ENCODE data around the gene HIGD1A.

The HIGD1A gene

DNA sequence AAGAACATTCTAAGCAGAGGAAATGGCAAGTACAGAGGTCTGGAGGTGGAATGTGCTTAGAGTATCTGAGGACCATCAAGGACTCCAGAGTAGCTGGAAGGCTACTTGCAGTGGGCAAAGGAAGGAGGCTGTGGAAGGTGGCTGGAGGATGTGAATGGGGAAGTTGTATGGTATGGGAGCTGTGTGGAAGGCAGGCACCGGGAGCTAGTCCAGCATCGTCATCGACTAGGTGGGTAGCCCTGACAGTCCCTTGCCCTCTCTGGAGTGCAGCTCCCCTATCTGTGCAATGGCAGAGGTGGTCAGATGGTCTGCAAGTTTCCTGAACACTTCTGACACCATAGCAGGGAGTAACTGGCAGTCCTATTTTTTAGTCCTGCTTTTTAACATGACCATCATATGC is 50.5 kb downstream of the HIGD1A start:
- DNase-seq, result no peak

DNA sequence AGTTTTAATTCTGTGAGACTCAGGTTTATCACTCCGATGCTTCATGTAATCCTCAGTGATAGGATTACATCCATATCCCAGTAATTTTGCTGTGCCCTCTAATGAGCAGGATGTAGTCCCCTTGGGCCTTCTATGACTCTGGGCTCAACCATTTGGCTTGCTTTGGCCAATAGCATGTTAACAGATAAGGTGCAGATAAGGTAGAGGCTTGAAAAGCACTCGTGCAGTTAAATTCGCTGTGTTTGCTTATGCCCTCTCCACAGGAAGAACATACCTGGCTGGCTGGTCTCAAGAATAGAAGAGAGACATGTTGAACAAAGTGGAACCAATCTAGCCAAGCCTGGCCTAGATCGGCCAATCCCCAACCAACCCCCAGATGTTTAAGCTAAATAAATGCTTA is 51.3 kb downstream of the HIGD1A start:
- no peak for DNase-seq

- no peak for DNase-seq
These were observed 51.8 kb downstream of the HIGD1A start for GRCh38 chr3:42752441-42752840.

- no peak for DNase-seq
These were observed 52.7 kb downstream of the HIGD1A start for GRCh38 chr3:42751609-42752008.

DNA sequence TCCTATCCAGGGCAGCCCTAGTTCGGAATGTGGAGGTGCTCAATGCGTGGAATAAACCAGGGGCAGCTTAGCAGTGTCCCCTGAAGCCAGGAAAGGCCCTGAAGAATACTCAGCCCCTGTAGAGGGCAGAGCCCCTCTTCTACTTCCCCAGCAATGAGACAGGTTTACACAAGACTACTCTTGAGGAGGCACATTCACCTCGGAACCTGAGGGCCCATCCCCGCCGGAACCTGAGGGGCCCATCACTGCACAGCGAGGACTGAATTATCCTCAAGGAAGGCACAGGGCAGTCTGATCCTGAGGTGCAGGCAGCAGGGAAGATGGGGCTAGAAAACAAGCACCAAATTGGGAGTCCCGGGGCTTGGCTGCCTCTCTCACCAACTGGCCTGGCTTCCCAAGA is 53.5 kb downstream of the HIGD1A start:
- no peak for DNase-seq

DNA sequence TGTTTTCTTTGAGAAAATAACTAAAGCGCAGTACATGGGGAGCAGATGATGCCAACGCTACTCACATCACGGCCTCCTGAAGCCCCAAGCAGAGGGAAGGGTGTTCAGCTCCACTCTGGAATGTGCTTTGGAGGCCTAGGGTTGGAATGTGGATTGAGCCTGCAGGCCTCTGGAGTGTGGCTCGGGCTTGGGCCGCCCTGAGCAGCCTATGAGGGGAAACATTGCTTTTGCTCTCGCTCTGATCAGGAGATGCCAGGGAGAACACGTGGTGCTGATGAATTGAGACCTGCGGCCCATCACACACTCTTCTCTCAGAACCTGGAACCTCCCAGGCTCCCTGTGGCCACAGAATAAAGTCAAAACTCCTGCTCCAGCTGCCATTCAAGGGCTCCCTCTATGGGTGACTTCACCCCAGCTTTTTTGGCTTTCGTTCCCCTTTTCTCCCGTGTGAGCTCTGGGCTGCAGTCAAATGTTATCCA is 54.5 kb downstream of the HIGD1A start:
- DNase-seq, result no peak

DNA sequence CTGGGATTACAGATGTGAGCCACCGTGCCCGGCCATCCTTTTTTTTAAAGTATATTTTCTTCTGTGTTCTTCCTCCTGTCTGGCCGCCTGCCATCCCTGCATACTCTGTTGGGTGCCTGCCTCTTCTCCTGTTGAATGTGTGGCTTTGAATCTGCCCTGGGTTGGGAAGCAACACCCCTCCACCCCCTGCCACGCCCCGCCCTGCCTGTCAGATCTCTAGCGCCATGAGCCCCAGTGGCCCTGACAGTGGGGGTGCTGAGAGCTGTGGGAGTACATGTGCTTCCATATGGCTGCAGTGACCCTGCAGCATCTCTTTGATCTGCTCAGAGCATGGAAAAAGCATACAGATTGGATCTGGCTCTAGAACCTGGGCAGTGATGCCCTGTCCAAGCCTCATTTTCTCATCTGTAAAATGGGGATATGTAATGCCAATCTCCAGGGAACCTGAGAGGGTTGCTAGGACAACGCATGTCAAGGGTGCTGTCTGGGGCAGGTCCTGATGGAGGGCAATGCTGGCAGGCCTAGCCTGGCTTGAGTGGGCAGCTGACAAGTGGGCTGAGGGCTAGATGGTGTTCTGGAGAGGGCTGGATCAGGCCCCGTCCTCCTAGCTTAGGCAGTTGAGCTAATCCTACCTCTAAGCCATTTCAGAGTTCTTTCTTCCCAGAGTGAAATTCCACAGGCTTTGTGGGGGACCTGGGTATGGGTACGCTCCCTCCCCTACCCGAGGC is 55.1 kb downstream of the HIGD1A start:
- no peak for DNase-seq

- DNase-seq, result no peak
These were observed 56.7 kb downstream of the HIGD1A start for GRCh38 chr3:42747581-42747980.

- no peak for DNase-seq
These were observed 57.5 kb downstream of the HIGD1A start for GRCh38 chr3:42746455-42747450.

DNA sequence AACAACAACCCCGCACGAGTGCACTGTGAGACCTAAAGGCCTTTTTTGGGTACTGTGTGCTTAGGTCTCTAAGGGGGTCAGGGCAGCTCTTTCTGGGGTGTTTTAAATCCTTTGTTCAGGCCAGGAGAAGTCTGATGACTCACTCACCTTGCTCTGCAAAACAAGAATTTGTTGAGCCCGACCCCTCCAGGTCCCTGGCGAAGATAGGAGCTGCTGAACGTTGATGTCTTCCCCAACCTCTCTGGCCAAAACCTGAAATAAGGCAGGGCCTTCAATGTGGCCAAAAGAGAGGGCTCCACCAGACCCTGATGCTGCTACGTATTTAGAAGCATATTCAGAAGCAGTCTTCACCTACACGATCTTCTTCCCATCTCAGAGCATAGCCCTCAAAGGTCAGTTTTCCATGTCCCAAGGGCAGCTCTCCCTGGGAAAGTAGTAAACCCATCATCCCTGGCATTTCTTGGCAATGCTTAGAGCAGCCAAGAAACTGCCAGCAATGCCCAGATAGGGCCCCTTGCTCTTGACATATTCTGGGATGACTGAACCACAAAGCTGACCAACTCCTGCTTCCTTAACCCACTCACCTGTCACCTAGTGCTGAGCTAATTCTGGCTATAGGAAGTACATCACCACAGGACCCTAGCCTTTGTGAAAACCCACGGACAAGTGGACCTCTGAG is 58.4 kb downstream of the HIGD1A start:
- no peak for DNase-seq

- DNase-seq, result no peak
These were observed 59.0 kb downstream of the HIGD1A start for GRCh38 chr3:42745291-42745745.

GRCh38 chr3:42743204-42743995 is 60.9 kb downstream of the HIGD1A start:
- DNase-seq, result no peak

DNA sequence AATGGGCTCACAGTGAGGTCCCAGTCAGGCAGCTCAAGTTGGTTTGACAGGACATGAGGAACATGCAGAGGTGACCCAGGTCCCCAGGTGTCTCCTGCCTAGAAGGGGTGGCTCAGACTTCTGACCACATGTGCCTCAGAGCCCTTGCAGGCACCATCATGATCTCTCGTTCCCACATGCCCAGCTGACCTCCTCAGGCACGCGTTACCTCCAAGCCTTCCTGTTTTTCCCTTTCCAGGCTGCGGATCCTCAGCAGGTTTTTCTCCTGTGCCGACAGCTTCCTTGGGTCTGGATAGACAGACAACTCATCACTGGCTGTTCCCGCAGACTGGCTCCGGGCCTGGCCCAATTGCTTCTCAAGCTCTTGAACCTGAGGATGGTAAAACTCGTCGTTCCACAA is 61.6 kb downstream of the HIGD1A start:
- DNase-seq, result no peak

- DNase-seq, result no peak
These were observed 62.0 kb downstream of the HIGD1A start for GRCh38 chr3:42742259-42742658.

- DNase-seq, result no peak
These were observed 62.5 kb downstream of the HIGD1A start for GRCh38 chr3:42741796-42742195.

GRCh38 chr3:42739401-42740158 is 64.7 kb downstream of the HIGD1A start:
- DNase-seq, result no peak

DNA sequence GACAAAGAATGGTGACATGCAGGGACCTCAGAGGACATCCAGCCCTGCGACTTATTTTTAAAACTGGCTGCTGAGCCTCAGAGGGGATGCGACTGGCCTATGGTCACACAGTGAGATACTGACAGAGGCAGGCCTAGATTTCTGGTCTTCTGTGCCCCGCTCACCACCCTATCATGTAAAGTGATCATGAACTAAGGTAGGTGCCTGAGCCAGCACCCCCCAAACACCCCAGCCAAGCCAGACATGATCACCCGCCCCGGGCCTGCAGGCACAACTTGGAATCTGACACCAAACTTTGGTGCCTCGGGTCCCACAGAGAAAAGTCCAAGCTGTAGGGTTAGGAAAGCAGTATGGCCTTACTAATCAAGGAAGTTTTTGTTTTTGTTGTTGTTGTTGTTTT is 67.8 kb downstream of the HIGD1A start:
- DNase-seq, result no peak

- no peak for DNase-seq
These were observed 68.2 kb downstream of the HIGD1A start for GRCh38 chr3:42736081-42736480.

DNA sequence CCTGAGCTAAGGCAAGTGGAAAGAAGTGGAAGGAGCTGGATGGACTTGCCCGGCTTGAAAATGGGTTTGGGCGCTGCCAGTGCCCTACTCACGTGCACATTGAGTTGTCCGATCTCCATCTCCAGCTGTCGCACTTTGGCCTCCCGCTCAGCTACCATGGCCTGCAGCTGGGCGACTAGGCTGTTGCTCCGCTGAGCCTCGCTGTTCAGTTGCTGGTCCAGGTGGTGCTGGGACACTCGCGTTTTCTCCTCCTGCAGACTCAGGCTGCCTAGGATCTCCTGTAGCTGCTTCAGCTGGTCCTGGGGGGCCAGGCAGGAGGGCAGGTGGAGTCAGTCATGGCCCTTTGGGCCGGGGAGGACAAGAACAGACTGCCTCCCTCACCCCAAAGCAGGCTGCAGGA is 68.7 kb downstream of the HIGD1A start:
- no peak for DNase-seq

DNA sequence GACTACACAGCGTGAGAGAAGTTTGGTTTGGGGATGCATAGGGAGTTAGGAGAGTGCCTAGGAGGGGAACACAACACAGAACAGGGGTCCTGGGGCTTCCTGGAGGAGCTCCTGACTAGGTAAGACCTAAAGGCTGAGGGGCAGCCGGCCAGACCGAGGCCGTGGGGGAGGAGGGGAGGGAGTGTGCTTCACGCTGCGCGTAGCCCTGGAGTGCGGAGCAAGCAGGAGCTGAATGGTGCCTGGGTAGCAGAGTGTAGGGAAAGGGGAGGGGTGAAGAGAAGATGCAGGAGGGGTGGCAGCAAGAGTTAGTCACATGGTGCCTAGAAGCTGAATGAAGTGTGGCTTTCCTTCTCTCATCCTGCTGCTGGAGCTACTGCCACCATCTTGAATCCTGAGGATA is 69.3 kb downstream of the HIGD1A start:
- no peak for DNase-seq

- DNase-seq, result no peak
These were observed 69.9 kb downstream of the HIGD1A start for GRCh38 chr3:42734263-42734860.

Measured in retina (tissue), 1 donor.